Stimulated activated naive CD8-positive, alpha-beta T cell treated with anti-CD3 and anti-CD28 coated beads, Interleukin-15, amount 100 ng/mL, for 72 hours (primary cell): ENCODE results near the gene COL5A1.

Source experiments
- ATAC-seq: fragments of 150-1000 bp; cut with Tn5 transposase; 2 replicates; pipeline ENCODE4 v1.10.0; 2021; ENCODE audit warnings: mild to moderate bottlenecking, moderate library complexity
- DNase-seq, 2 donors: peaks; one replicate each; pipeline ENCODE4 v3.0.0; 2021 to 2022
- H3K27ac Mint-ChIP-seq, 2 donors: one replicate each; pipeline ENCODE4 v1.8.0; 2022; ENCODE audit warnings: mild to moderate bottlenecking in 2 of 2, mixed read lengths in 2 of 2, moderate library complexity in 2 of 2
- H3K27me3 Mint-ChIP-seq: one replicate; pipeline ENCODE4 v1.8.0; 2022; ENCODE audit warnings: mixed read lengths
- H3K4me1 Mint-ChIP-seq: one replicate; pipeline ENCODE4 v1.8.0; 2022; ENCODE audit warnings: mild to moderate bottlenecking, mixed read lengths
- H3K4me3 Mint-ChIP-seq, 2 donors: one replicate each; pipeline ENCODE4 v1.8.0; 2022; ENCODE audit warnings: mild to moderate bottlenecking in 2 of 2, mixed read lengths in 2 of 2, moderate library complexity in 1 of 2
- H3K9me3 Mint-ChIP-seq, 2 donors: one replicate each; pipeline ENCODE4 v1.8.0; 2022; ENCODE audit warnings: mixed read lengths in 2 of 2

The COL5A1 gene

DNA sequence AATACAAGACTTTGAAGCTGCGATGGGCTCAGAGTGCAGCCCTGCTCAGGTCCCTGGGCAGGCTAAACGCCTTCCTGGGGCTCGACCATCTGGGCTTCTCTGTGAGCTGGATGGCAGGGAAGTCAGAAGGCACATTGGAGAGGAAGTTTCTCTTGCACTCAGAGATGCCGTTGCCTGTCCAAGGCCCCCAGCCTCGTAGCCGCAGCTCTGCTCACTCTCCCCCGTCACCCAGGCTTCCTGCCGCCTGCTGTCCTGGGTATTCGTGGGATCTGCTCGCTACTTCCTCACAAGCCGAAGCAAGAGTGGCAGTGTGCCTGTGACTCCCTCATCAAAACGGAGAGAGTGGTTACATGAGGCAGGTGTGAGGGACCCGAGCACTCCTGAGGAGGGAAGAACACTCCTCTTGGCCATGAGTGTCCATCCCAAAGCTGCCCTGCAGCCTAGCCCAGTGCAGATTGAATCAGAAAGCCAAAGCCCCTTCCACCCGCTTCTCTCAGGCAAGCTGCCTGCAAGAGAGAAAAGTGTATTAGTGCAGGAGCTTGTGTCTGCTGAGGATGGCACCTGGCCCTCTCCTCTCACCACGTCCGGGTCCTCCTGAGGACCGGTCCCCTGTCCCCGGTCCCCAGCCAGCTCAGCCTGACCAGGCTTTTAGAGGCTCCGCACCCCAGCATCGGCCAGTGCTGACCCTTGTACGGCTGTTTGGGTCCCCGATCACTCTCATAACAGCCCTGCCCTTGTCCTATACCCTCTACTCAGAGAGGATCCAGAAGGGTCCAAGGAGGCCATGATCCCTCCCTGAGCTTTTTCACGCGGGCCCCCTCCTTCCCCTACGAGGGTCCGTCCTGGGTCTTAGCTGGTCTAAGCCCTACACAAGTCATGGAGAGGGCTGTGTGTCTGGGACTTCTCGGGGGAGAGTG, 246.3 kb downstream of the COL5A1 start:
- Mint-ChIP-seq H3K27ac (peak overlapping the region; percentile 66 to 87), H3K9me3 (no peaks in the 10 kb centered on the region), H3K27me3 (peaks cover 47% of the 10 kb centered on the region), H3K4me1 (peaks cover 5% of the 10 kb centered on the region), H3K4me3 (no peak overlapping the region)
- ATAC-seq (no peak), DNase-seq (no peak)

DNA sequence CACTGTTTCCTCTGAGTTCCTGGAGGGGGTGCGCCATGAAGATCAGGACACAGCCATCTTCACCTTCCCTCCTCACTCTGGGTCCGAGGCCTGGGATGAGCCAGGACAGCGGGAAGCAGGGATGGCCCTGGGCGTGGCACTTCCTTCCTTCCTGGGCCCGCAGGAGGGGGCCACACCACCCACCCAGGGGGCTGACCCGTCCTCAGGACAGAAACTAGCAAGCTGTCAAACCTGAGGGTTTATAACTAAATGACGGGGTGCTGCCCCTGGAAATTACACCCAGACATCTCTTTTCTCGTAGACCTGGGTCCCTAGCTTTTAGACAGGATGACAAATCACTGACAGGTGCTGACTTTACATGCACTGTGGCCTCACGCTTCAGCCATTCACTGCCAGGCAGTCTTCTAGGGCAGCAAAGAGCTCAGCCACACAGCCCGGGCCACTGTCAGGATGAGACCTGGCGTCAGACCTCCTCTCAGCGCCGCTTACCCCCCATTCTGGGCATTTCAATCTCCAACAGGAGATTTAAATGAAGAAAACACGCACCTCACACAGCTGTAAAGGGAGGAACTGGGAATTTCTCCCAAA, 247.1 kb downstream of the COL5A1 start:
- H3K27ac Mint-ChIP-seq = no peak overlapping the region
- no peak overlapping the region for H3K4me3 Mint-ChIP-seq
- no peak for ATAC-seq
- H3K4me1 Mint-ChIP-seq = peaks cover 5% of the 10 kb centered on the region
- H3K27me3 Mint-ChIP-seq = peaks cover 49% of the 10 kb centered on the region
- no peak for DNase-seq
- H3K9me3 Mint-ChIP-seq = no peaks in the 10 kb centered on the region

DNA sequence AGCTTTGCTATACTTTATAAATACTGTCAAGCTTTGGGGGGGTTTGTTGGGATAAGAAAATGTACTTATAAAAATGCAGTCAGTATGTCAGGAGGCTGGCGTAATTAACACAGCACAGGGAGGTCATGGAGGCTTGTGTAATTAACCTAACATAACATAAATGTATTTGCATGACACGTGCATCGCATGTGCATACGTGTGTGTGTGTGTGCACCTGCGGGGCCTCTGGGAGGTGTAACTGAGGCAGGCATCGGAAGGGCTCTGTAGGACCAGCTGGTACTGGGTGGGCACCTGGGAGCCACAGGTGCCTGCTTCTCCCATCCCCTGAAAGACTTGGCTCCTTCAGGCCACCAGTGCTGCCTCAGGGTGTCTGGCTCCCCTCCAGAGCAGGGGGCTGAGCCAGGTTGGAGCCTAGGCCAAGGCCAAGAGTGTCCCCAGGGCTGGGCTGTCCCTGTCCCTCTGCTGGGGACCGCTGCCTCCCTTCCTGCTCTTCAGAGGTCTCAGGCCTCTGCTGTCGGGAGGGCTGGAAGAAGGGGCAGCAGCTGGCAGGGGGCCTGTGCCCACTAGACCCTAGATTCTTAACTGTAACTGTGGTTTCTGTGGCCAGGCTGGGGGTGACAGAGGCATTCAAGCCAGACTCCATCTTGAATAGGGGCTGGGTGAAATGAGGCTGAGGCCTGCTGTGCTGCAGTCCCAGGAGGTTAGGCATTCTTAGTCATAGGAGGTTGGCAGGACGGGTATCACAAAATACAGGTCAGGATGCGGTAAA, 248.0 kb downstream of the COL5A1 start:
- Mint-ChIP-seq H3K4me3 (no peak overlapping the region), H3K27me3 (peaks cover 49% of the 10 kb centered on the region), H3K9me3 (no peaks in the 10 kb centered on the region), H3K4me1 (peaks cover 5% of the 10 kb centered on the region), H3K27ac (peak overlapping the region in 1 of 2 donors; percentile 88)
- DNase-seq (no peak), ATAC-seq (no peak)

DNA sequence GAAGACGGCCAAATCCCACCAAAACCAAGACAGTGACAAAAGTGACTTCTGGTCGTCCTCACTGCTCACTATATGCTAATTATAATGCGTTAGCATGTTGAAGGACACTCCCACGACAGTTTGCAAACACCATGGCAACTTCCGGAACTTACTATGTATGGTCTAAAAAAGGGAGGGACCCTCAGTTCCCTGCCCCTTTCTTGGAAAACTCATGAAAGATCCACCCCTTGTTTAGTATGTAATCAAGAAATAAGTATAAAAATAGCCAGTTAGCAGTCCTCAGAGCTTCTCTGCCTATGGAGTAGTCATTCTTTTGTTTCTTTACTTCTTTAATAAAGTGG, 248.5 kb downstream of the COL5A1 start:
- Mint-ChIP-seq H3K4me3 (no peak overlapping the region), H3K27ac (no peak overlapping the region), H3K9me3 (no peaks in the 10 kb centered on the region), H3K27me3 (peaks cover 49% of the 10 kb centered on the region), H3K4me1 (peaks cover 5% of the 10 kb centered on the region)
- no peak for DNase-seq
- ATAC-seq = no peak

DNA sequence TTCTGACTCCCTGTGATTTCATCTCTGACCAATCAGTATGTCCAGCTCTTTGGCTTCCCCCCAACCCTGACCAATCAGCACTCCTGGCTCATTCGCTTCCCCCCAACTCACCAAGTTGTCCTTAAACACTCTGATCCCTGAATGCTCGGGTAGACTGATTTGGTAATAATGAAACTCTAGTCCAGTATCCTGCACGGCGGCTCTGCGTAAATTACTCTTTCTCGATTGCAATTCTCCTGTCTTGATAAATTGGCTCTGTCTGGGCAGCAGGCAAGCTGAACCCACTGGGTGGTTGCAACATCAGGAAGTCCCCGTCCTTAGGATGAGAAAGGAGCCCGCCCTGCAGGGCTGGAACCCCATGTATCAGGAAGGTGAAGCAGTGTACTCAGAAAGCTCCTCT, 249.4 kb downstream of the COL5A1 start:
- DNase-seq (no peak), ATAC-seq (no peak)
- no peak overlapping the region for H3K27ac Mint-ChIP-seq
- no peak overlapping the region for H3K4me3 Mint-ChIP-seq
- H3K27me3 Mint-ChIP-seq = peaks cover 47% of the 10 kb centered on the region
- H3K9me3 Mint-ChIP-seq = no peaks in the 10 kb centered on the region
- H3K4me1 Mint-ChIP-seq = peaks cover 5% of the 10 kb centered on the region

DNA sequence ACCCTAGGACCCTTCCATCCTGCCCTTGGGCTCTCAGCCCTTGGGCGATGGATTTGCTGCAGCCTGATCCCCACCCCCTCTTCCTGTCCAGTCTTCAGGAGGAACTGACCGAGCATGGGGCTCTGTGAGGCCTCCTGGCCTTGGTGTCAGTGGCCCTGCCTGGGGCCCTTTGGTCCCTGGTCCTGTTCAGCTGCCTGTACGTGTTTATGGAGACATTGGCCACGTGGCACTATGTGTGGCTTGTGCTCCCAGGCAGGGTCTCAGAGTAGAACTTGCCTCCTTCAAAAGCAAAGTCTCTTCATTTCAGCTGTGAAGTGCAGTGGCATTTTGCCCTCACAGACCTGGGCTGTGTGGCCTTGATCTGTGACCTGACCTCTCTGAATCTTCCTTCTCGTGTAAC, 250.1 kb downstream of the COL5A1 start:
- DNase-seq (no peak), ATAC-seq (no peak)
- Mint-ChIP-seq H3K9me3 (no peaks in the 10 kb centered on the region), H3K4me1 (peaks cover 5% of the 10 kb centered on the region), H3K27me3 (peaks cover 40% of the 10 kb centered on the region), H3K4me3 (no peak overlapping the region), H3K27ac (peak overlapping the region in 1 of 2 donors; percentile 16)

DNA sequence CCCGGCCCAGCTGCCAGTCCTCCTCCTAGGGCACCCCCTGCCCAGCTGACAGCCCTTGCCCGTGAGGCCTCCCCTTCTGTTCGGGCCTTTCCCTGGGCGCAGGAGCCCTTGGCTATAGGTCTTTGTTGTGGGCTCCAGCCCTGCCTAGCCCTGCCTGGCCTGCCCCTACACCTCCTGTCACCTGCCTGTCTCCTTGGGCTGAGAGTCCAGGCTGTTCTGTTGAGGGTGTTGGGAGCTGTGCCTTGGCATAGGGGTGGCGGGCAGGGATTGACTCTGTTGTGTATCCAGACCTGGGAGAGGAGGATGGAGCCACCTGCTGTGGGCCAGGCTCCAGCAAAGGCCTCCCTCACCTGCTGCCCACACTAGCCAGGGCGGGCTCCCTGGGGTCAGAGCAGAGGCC, 250.6 kb downstream of the COL5A1 start:
- DNase-seq (no peak), ATAC-seq (no peak)
- Mint-ChIP-seq H3K4me3 (no peak overlapping the region), H3K27me3 (peaks cover 36% of the 10 kb centered on the region), H3K9me3 (no peaks in the 10 kb centered on the region), H3K27ac (peak overlapping the region in 1 of 2 donors; percentile 80), H3K4me1 (peaks cover 5% of the 10 kb centered on the region)

DNA sequence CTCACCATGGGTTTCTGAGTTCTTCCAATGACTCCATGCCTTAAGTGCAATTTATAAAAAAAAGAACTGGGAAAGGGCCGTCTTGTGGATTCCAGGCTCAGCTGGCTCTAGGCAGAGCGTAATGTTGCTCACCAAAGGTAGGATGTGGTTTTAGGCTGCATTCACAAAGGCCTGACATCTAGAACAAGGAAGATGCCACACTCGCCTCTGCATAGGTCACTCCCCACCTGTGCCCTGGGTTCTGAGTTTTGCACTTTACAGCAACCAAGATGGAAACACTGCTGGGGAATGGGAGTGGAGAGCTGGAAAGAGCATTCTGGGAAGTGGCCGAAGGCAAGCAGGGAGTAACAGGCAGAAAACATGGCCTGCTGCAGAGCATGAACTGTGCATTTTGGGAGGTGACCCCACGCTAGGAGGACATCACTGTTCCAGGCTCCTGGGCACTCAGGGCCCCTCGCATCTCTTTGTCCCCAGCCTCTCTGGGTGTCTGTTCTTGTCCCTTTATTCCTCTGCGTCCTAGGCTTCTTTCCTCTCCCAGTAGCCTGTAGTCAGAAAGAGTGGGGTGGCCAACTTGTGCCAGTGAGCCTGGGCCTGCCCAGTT, 251.3 kb downstream of the COL5A1 start:
- DNase-seq (no peak), ATAC-seq (no peak)
- Mint-ChIP-seq H3K27me3 (peaks cover 31% of the 10 kb centered on the region), H3K4me3 (no peak overlapping the region), H3K9me3 (no peaks in the 10 kb centered on the region), H3K27ac (peak overlapping the region in 1 of 2 donors; percentile 34), H3K4me1 (peaks cover 2% of the 10 kb centered on the region)
